Activated effector memory CD4-positive, alpha-beta T cell treated with anti-CD3 and anti-CD28 coated beads, Interleukin-2, amount 50 U/mL, for 16 hours (primary cell): Measurements from ENCODE around the gene KRTAP10-10.
"Not testable (repeated sequence)": the region's sequence is repeated elsewhere in the genome, so short reads cannot be mapped to it uniquely, and the experiment has no call there.

Source experiments
- DNase-seq: peaks from one replicate; pipeline ENCODE4 v3.0.0-alpha.2; 2020

The KRTAP10-10 gene, protein sequence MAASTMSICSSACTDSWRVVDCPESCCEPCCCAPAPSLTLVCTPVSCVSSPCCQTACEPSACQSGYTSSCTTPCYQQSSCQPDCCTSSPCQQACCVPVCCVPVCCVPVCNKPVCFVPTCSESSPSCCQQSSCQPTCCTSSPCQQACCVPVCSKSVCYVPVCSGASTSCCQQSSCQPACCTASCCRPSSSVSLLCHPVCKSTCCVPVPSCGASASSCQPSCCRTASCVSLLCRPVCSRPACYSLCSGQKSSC

DNA sequence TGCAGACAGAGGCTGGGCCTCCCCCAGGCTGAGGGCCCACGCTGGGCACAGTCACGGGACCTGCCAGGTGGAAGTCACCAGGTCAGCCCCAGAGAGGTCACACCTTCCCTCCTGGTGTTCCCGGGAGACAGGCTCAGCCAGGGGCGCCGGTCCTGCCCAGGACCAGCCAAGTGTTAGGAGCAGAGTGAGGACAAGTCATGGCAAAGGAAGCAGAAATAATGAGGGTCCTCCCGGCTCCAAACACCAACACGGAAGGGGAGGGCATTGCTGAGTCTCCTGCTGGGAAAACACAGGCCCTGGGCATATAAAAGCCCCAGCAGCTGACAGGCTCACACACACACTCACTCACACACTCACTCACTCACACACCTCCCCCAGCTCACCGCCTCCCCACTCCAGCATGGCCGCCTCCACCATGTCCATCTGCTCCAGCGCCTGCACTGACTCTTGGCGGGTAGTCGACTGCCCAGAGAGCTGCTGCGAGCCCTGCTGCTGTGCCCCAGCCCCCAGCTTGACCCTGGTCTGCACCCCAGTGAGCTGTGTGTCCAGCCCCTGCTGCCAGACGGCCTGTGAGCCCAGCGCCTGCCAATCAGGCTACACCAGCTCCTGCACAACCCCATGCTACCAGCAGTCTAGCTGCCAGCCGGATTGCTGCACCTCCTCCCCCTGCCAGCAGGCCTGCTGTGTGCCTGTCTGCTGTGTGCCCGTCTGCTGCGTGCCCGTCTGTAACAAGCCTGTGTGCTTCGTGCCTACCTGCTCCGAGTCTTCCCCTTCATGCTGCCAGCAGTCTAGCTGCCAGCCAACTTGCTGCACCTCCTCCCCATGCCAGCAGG is at the start of gene KRTAP10-10:
TSS of gene KRTAP10-10 (plus strand) at position 339 of the 833 bp plus-strand sequence. CDS start at position 401, 62 bp downstream.
- DNase-seq = no peak

DNA sequence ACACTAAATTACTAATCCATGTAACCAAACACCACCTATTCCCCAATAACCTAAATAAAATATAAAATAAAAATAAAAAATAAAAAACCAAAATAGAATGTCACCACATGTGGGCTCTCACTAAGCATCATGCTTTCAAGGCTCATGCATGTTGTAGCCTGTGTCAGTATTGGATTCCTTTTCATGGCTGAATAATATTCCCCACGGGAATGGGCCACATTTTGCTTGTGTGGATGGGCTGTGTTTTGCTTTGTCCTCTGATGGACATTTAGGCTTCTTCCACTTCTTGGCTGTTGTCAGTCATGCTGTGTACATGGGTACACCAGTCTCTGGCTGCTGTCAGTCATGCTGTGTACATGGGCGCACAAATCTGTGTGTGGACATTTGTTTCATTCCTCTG is 48.1 kb upstream of the KRTAP10-10 start:
- no peak for DNase-seq

DNA sequence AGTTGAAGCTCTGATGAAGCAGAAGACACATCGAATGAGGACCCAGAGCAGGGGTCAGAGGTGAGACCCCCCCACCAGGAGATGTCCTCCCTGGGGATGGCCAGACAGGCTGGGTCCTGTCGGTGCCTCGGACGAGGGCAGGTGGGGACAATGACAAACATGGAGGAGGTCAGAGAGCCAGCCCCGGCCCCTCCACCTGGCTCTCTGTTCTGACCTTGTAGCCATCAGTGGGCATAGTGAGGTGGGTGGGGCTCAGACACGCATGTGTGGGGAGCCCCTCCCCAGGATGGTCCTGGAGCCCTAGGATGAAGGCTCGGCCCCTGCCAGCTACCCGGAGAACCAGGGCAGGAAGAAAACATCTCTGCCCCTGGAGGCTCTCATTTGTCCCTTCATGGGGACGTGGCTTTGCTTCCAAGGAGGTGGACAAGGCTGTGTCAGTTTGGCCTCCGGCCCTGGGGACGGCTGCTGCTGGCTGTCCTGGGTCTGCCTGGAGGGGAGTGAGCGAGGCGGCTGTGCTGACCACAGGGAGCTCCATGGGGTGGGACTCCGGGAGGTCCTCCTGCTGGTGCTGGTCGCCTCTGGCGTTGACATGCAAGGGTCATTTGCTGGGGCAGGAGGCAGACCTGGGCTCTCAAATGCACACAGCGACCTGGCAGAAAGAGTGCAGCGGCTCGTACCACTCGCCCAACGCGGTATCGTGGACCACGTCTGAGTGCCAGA is 47.4 kb upstream of the KRTAP10-10 start:
- DNase-seq = peak; percentile 58

DNA sequence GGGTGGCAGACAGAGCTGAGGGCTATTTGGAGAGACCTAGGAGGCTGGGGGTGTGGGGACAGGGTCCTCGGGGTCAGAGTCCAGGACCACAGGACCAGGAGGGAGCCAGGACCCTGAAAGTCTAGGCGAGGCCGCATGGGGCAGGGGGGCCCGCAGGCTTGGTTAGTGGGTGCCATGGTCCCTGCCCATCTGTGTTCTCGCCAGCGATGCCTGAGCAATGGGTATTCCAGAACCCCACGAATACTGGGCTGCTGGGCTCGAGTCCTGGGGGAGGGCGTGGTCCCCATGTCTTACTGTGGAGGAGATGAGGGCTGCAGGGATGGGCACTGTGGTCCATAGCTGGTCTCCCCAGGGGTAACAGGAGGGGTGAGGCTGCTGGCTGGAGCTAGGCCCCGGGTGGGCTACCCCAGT is 46.8 kb upstream of the KRTAP10-10 start:
- DNase-seq = peak; percentile 55

DNA sequence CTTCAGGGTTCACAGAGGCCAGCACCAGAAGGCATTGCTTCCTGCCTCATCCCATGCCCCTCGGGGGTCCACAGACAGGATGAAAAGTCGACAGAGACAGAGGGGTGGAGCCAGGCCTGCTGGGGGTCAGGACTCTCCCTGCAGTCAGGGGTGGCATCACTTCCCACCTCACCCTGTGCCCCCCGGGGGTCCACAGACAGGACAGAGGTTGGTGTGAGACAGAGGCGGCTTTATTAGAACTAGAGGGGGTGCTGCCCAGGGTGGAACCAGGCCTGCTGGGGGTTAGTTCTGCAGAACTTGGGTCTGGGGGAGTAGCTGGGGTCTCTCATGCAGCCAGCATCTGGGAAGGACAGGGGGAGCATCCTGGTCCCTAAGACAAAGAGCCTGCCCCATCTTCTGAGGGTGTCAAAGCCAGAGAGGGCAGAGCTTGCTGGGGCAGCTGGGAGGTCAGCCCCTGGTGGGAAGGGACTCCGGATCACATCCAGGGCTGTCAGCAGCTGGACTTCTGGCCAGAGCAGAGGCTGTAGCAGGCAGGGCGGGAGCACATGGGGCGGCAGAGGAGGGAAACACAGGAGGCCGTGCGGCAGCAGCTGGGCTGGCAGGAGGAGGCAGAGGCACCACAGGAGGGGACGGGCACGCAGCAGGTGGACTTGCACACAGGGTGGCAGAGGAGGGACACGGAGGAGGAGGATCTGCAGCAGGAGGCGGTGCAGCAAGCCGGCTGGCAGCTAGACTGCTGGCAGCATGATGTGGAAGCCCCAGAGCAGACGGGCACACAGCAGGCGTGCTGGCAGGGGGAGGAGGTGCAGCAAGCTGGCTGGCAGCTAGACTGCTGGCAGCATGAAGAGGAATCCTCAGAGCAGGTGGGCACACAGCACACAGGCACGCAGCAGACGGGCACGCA is 46.0 kb upstream of the KRTAP10-10 start:
- DNase-seq = not testable (repeated sequence)

DNA sequence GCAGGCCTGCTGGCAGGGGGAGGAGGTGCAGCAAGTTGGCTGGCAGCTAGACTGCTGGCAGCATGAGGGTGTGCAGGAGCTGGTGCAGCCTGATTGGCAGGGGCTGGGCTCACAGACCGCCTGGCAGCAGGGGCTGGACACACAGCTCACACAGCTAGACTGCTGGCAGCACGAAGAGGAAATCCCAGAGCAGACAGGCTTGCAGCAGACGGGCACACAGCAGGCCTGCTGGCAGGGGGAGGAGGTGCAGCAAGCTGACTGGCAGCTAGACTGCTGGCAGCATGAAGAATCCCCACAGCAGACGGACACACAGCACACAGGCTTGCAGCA is 45.4 kb upstream of the KRTAP10-10 start:
- not testable (repeated sequence) for DNase-seq

DNA sequence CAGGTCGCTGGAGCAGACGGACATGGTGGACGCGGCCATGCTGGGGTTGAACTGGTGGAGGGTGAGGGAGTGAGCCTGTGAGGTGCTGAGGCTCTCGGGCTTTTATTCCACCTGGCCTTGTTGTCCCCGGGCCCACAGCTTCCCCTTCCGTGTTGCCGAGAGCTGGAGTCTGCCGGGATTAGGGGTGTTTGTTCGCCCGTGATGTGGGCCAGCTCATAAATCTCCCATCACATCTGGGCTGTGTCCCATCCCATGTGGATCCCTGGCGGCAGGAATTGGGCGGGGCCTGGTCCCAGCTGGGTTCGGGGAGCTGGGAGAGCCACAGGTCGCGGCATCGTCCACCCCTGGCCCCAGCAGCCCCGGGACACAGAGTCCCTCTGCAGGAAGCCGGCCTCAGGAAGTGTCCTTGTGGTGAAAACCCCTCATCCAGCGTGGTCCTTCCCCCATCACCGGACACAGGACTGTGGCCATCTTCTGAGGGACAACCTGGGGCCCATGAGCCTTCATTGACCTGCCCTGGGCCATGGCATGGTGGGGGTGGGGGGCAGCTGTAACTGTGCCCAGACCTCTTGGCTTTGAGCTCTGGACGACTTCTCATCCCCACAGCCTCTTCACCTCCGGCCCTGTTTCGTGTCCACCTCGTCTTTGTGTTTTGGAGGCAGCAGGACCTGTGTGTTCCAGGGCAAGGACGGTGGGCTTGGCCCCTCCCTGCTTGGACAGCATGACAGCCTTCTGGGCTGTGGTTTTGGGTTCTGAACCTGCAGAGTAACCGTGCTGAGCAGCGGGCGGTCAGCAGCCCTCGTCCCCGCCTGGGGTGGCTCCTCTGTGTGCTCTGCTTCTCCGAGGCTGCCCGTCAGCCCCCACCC is 44.5 kb upstream of the KRTAP10-10 start, which contains the start of gene KRTAP10-6:
TSS of gene KRTAP10-6 (minus strand) at position 60 of the 866 bp plus-strand sequence. CDS start at position 39, 21 bp downstream.
- DNase-seq = no peak

DNA sequence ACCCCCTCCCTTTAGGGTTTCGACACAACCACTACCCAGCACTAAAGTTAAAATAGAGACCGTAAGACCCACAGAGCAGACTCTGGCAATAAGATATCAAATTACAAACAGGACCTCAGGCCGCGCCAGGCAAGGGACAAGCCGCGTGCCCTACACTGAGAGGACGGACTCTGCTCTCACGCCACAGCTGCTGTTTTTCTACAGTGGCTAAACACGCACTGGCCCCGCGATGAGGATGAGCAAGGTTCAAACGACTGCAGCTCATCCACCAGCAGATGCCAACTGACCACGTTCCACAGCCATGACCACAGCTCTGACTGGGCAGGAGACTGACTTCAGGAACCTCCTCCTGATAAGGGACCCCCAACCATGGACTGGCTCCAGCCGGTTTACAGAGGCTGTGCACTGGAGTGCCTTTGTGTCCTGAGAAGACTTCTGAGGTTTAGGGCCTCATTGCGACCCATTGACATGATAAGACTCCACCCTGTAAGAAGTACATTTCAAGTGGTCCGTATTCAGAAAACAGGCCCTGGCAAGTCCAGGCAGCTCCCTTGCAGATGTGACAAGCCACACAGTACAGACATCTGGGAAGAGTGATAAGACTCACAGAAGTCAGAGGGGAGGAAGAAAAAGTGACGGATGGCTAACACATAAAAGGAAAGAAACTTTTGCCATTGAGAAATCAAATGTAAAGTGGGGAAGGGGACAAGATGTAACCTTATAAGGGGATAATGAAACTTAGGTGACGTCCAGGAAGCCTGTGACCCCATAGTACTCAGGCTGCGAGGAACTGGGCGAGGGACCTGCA is 43.4 kb upstream of the KRTAP10-10 start:
- DNase-seq = peak; percentile 56

DNA sequence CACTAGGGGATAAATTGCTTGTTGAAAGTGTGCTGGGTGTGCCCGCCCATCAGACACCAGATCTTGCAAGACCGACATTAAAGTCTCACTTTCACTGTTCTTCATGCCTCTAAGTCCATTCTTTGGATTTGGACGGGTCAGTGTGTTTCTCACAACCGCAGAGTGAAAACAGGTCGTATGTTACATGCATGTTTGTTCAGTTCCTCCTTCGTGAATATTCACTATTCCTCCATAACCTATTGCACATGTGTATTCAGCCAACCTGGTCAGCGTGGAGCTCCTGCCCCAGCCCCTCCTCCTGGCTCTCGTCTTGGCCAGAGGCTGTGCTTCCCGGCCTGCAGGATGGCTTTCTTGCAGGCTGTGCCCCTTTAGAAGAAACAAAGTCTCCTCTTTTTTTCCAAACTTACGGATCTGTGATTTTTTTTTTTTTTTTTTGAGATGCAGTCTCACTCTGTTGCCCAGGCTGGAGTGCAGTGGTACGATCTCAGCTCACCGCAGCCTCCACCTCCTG is 42.7 kb upstream of the KRTAP10-10 start:
- no peak for DNase-seq

DNA sequence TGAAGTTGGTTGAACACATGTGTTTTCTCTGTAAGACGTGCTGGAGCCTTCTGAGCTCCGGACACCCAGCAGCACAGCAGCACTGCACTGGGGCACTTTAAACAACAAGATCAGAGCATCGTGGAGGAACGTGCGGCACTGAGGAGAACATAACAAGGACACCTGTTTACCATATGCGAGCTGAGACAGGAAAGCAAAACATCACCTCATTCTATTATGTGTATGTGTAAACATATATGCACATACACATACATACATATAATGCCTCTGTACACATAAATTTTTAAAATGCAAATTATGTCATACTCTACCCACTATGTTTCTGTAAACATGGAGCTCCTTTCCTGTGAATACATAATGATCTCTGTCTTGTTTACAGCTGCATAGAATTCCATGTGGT is 41.6 kb upstream of the KRTAP10-10 start:
- DNase-seq = no peak

DNA sequence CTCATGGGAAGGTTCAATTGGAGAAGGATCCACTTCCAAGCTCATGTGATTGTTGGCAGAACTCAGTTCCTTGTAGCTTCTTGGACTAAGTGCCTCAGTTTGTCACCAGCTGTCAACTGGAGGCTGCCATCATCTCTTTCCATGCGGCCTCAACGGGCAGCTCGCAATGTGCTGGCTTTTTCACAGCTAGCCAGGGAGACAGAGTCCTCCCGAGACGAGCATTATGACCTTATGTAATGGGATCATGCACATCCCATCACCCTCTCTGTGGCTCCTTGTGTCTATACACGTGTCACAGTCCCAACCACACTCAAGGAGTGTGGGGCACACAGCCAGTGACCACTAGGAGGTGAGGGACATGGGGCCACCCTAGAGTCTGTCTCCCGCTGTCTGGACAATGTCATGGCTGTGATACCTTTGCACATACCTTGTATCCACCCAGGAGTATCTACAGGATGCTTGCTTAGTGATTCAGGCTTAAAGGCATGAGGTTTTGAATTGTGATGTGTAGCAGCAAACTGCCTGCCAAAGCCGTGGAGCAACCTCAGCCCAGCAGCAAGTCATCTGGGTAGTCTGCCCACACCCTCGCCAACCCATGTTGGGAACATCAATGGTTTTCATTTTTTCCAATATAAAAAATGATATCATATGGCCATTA is 41.0 kb upstream of the KRTAP10-10 start:
- no peak for DNase-seq

DNA sequence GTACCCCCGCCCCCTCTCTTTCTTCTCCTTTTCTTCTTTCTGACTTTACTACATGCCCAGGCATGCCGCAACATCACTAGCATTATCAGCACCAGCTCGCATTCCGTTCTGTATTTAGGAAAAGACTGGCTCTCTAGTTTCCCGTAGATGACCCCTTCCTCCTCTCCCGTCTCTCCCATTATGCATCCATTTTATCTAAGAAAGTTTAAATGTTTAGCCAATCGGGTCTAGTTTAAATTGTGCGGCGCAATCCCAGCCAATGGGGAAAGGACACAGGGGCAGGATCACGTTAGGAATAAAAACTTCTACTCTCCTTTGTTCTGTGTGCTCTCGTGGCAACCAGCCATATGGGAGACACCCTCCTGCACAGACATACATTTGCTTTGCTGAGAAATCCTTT is 39.1 kb upstream of the KRTAP10-10 start:
- DNase-seq = no peak

DNA sequence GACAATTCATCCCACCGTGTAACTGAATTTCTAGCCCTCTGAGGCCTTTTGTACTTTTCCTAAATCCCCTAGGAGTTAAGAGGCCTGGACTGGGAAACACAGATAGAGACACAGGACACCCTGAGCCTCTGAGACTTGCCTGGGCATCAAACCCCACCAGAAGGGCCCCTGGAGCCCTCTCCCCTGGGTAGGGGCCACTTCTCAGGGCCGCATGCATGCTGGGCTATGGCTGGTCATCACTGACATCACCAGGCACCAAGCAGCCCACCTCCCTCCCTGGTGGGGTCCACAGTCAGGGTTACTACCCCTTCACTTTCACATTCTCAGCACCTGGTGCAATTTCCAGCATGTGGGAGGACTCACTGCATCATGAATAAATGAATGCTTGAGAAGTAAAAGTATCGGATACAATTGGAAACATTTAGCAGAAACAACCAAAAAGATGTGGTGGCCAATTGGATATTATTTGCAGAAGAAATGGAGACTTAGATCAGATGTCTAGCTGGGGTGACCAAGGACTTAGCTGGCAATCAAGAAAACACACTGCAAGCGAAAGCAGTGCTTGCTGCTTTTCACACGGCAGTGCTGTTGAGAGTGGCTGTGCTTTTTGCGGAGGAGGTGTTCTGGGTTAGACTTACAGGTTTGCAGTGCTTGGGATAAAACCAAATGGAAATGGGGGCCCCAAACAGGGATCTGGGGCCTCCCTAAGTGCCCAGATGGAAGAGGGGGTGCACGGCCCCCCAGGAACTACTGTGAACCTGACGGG is 37.7 kb upstream of the KRTAP10-10 start:
- DNase-seq = no peak

DNA sequence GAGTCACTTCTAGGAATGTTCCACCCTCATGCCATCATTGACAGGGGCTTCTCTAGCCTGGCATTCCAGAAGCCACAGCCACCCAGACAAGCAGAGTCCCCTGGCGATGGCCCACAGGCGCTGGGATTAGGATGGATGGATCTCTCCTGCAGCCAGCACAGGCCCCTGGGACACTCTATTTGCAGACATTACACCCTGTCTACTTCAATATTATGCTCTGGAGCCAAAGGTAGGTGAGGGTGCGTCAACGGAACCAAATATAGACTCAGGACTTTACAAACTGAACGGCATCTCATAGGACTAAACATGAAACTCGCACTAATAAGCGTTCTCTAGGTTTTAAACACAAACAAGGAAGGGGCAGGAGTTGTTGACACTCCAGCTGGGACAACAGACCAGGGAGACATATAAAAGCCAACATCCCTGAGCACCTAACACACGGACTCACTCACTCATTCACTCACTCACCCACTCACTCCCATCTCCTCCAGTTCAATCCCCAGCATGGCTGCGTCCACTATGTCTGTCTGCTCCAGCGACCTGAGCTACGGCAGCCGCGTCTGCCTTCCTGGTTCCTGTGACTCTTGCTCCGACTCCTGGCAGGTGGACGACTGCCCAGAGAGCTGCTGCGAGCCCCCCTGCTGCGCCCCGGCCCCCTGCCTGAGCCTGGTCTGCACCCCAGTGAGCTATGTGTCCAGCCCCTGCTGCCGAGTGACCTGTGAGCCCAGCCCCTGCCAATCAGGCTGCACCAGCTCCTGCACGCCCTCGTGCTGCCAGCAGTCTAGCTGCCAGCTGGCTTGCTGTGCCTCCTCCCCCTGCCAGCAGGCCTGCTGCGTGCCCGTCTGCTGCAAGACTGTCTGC is 36.8 kb upstream of the KRTAP10-10 start, which contains the start of gene KRTAP10-7:
TSS of gene KRTAP10-7 (plus strand) at position 480 of the 861 bp plus-strand sequence. CDS start at position 505, 25 bp downstream.
- DNase-seq = not testable (repeated sequence)

DNA sequence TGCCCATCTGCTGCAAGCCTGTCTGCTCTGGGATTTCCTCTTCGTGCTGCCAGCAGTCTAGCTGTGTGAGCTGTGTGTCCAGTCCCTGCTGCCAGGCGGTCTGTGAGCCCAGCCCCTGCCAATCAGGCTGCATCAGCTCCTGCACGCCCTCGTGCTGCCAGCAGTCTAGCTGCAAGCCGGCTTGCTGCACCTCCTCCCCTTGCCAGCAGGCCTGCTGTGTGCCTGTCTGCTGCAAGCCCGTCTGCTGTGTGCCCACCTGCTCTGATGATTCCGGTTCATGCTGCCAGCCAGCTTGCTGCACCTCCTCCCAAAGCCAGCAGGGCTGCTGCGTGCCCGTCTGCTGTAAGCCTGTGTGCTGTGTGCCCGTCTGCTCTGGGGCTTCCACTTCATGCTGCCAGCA is 36.1 kb upstream of the KRTAP10-10 start:
- not testable (repeated sequence) for DNase-seq

DNA sequence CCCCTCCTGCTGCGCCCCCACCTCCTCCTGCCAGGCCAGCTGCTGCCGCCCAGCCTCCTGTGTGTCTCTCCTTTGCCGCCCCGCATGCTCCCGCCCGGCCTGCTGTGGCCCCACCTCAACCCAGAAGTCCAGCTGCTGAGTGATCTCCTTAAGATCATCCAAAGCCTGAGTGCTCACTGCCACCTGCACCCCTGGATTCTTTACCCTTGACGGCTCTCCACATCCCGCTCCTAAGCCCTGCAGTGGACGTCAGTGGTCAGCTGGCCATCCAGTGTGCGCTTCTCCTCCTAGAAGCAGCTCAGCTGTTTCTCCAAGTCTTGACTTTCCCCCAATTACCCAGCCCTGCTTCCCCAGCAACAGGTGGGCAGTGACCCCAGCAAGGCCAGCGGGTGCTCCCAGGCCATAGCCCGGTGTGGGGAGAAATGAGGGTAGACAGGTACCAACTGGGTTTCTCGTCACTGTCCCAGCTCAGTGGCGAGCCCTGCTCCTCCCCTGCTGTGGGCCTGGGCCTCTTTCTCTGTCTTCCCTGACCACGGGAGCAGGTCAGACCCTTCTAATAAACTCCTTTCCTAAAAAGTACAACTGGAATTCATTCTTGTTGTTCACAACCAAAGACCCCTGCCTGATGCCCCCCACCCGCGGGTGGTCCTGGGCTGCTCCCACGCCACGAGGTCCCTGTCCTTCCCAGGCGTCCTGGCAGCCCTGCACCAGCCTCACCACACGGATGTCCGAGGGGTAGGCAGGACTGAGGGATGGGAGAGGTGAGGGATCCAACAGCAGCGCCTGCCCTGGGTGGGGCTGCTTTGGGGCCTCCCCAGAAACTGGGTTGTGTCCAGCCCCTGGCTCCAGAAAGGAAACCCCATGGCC is 35.3 kb upstream of the KRTAP10-10 start:
- DNase-seq = no peak

DNA sequence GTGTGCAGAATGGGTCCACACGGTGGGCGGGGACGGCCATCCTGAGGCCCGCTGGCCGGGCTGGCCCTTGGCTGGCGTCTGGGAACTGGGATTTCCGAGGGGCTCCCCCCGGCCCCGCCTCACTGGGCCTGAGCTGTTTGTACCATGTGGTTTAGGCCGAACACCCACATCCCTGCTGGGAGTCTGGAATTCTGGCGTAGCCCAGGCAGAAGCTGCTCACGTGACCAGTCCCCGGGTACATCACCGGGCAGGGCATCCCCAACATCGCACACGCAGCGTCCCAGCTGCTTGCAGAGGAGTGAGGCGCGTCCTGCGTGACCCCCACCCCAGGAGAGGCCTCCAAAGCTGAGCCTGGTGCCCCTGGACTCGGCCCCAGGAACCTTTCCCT is 34.7 kb upstream of the KRTAP10-10 start:
- DNase-seq = no peak
